ENCODE data around the gene SP3. TPM values are rescaled to one million over a fixed set of nuclear protein-coding genes. Genes with fewer than 3 reads are reported as not detected.

SP3 gene
- total RNA-seq, 1 donor from 2014 or later: 94.5 TPM

DNA sequence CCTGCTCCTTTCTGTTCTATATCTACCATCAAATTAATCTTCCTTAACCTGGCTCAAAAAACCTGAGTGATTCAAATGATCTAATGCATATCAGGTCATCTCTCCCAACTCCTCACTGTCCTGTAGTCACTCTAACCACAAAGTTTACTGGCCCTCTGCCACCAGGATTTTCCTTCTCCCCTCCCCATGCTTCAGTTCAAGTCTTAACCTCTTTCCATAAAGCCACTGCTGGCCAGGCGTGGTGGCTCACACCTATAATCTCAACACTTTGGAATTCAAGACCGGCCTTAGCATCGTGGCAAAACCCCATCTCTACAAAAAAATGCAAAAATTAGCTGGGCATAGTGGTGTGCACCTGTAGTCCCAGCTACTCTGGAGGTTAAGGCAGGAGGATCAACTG lies 7.5 kb upstream of the SP3 start:
- TF ChIP-seq CTCF (conservative IDR thresholded peaks at IDR 0.05): no peak
- no peaks in the 10 kb centered on the region for H3K4me1 Mint-ChIP-seq (ENCODE audit: unreplicated experiment)
- H3K27me3 Mint-ChIP-seq: no peaks in the 10 kb centered on the region
- H3K9me3 Mint-ChIP-seq: no peaks in the 10 kb centered on the region
- H3K36me3 Mint-ChIP-seq: no peaks in the 10 kb centered on the region
- no peak overlapping the region for H3K4me3 Mint-ChIP-seq
- no peak for DNase-seq (ENCODE audit: extremely low spot score, unreplicated experiment)
- peak overlapping the region; percentile 29 for H3K27ac Mint-ChIP-seq

DNA sequence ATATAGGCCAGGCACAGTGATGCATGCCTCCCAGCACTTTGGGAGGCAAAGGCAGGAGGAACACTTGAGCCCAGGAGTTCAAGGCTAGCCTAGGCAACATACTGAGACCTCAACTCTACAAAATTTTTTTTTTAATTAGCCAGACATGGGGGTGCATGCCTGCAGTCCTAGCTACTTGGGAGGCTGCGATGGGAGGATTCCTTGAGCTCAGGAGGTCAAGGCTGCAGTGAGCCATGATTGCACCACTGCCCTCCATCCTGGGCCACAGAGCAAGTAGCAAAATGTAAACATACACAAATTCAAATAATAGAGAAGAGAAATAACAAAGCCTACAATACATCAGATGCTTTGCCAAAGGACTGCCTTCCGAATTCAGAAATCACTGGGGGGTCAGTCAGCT lies 7.0 kb upstream of the SP3 start:
- H3K9me3 Mint-ChIP-seq: no peaks in the 10 kb centered on the region
- H3K27ac Mint-ChIP-seq: no peak overlapping the region
- H3K4me3 Mint-ChIP-seq: no peak overlapping the region
- no peaks in the 10 kb centered on the region for H3K36me3 Mint-ChIP-seq
- no peaks in the 10 kb centered on the region for H3K27me3 Mint-ChIP-seq
- H3K4me1 Mint-ChIP-seq (ENCODE audit: unreplicated experiment): peaks cover under 1% of the 10 kb centered on the region
- DNase-seq (ENCODE audit: extremely low spot score, unreplicated experiment): no peak
- TF ChIP-seq CTCF (conservative IDR thresholded peaks at IDR 0.05): no peak

GRCh38 chr2:173970516-173970924 lies 5.3 kb upstream of the SP3 start:
- H3K27ac Mint-ChIP-seq: peak overlapping the region; percentile 48
- H3K27me3 Mint-ChIP-seq: no peaks in the 10 kb centered on the region
- DNase-seq (ENCODE audit: extremely low spot score, unreplicated experiment): no peak
- H3K4me1 Mint-ChIP-seq (ENCODE audit: unreplicated experiment): peaks cover 10% of the 10 kb centered on the region
- H3K4me3 Mint-ChIP-seq: no peak overlapping the region
- TF ChIP-seq CTCF (conservative IDR thresholded peaks at IDR 0.05): no peak
- no peaks in the 10 kb centered on the region for H3K9me3 Mint-ChIP-seq
- no peaks in the 10 kb centered on the region for H3K36me3 Mint-ChIP-seq

GRCh38 chr2:173969886-173970285 lies 4.7 kb upstream of the SP3 start:
- H3K27ac Mint-ChIP-seq: peak overlapping the region; percentile 48
- peaks cover 10% of the 10 kb centered on the region for H3K4me1 Mint-ChIP-seq (ENCODE audit: unreplicated experiment)
- no peaks in the 10 kb centered on the region for H3K36me3 Mint-ChIP-seq

GRCh38 chr2:173968551-173968950 lies 3.4 kb upstream of the SP3 start:
- Mint-ChIP-seq H3K27ac (no peak overlapping the region), H3K4me3 (no peak overlapping the region), H3K4me1 (ENCODE audit: unreplicated experiment) (peaks cover 10% of the 10 kb centered on the region), H3K9me3 (no peaks in the 10 kb centered on the region), H3K36me3 (no peaks in the 10 kb centered on the region), H3K27me3 (no peaks in the 10 kb centered on the region)
- no peak for TF ChIP-seq CTCF (conservative IDR thresholded peaks at IDR 0.05)
- DNase-seq (ENCODE audit: extremely low spot score, unreplicated experiment): no peak

More at GRCh38 chr2:173969886-173970285, 4.7 kb upstream of the SP3 start:
- DNase-seq (ENCODE audit: extremely low spot score, unreplicated experiment): no peak
- no peaks in the 10 kb centered on the region for H3K27me3 Mint-ChIP-seq
- no peak for TF ChIP-seq CTCF (conservative IDR thresholded peaks at IDR 0.05)
- no peak overlapping the region for H3K4me3 Mint-ChIP-seq
- no peaks in the 10 kb centered on the region for H3K9me3 Mint-ChIP-seq
